Measurements from ENCODE around the gene TBCEL. TPM values are rescaled to one million over a fixed set of nuclear protein-coding genes. Genes with fewer than 3 reads are reported as not detected.
"Not testable (repeated sequence)": the region's sequence is repeated elsewhere in the genome, so short reads cannot be mapped to it uniquely, and the experiment has no call there.

Gene TBCEL
- total RNA-seq, 1 experiment from 2014 or later: 17.2 TPM

DNA sequence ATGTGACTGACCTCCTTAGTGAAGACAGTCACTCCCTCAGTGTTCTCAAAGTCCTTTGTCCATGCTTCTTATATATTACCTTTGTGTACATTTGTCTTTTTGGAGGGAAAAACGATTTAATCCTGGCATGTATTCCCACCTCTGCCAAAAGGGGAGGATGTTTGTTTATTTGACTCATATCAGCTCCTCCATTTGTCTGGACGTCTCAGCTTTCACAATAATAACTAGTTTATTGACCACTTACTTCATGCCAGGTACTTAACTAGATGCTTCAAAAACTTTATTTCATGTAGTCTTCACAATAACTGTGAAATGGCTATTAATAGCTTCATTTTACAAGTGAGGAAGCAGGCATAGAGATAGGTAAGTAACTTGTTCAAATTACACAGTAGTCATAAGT is 5.3 kb downstream of the TBCEL start:
- ChIA-PET POLR2A (no interaction called here), CTCF (interaction anchor here (0.6 kb wide), 1 partner anchor 606 kb away, joined by 3 read pairs; no protein-coding TSS in a partner anchor)
- Mint-ChIP-seq H3K4me1 (ENCODE audit: insufficient read depth, unreplicated experiment) (peaks cover 21% of the 10 kb centered on the region), H3K27ac (ENCODE audit: low read depth, unreplicated experiment) (no peak overlapping the region), H3K27me3 (ENCODE audit: insufficient read depth, unreplicated experiment) (no peaks in the 10 kb centered on the region), H3K36me3 (ENCODE audit: insufficient read depth, unreplicated experiment) (no peaks in the 10 kb centered on the region), H3K4me3 (ENCODE audit: unreplicated experiment) (no peak overlapping the region), H3K9me3 (ENCODE audit: unreplicated experiment) (no peaks in the 10 kb centered on the region)
- intact Hi-C loops (cut with micrococcal nuclease): no loop called here
- no peak for DNase-seq (ENCODE audit: unreplicated experiment)
- TF ChIP-seq, protein P1, sequence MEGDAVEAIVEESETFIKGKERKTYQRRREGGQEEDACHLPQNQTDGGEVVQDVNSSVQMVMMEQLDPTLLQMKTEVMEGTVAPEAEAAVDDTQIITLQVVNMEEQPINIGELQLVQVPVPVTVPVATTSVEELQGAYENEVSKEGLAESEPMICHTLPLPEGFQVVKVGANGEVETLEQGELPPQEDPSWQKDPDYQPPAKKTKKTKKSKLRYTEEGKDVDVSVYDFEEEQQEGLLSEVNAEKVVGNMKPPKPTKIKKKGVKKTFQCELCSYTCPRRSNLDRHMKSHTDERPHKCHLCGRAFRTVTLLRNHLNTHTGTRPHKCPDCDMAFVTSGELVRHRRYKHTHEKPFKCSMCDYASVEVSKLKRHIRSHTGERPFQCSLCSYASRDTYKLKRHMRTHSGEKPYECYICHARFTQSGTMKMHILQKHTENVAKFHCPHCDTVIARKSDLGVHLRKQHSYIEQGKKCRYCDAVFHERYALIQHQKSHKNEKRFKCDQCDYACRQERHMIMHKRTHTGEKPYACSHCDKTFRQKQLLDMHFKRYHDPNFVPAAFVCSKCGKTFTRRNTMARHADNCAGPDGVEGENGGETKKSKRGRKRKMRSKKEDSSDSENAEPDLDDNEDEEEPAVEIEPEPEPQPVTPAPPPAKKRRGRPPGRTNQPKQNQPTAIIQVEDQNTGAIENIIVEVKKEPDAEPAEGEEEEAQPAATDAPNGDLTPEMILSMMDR (IDR thresholded peaks at IDR 0.05; ENCODE audit: unreplicated experiment): no peak
- BruUV-seq (replicated peaks): no TSS peak

DNA sequence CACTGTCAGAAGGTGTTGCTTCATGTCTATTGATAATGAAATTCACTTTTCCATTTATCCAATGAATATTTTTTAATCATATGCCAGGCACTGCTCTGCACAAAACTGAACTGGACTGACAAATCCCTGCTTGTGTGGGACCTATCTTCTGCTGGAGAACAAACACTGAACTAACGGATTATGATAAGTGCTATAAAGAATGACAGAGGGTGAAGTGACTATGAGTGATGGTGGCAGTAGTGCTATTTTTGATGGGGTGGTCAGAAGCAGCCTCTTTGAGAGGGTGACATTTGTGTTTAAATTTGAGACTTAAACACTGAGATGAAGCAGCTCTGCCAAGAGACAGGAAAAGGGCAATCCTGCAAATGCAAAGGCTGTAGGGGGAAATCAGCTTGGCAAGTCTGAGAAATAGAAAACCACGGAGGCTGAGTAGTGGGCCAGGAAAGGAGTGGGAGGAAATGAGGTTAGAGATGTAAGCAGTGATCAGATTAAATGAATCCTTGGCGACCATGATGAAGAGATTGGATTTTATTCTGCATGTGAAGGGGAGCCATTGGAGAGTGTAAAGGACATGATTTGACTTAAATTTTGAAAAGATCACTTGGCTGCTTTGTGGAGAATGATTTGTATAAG is 6.0 kb downstream of the TBCEL start:
- BruUV-seq (replicated peaks): no TSS peak
- Mint-ChIP-seq H3K27me3 (ENCODE audit: insufficient read depth, unreplicated experiment) (no peaks in the 10 kb centered on the region), H3K9me3 (ENCODE audit: unreplicated experiment) (no peaks in the 10 kb centered on the region), H3K4me1 (ENCODE audit: insufficient read depth, unreplicated experiment) (peaks cover 14% of the 10 kb centered on the region), H3K36me3 (ENCODE audit: insufficient read depth, unreplicated experiment) (no peaks in the 10 kb centered on the region), H3K27ac (ENCODE audit: low read depth, unreplicated experiment) (no peak overlapping the region), H3K4me3 (ENCODE audit: unreplicated experiment) (no peak overlapping the region)
- CTCF ChIA-PET: interaction anchor here (0.6 kb wide), 1 partner anchor 606 kb away, joined by 3 read pairs; no protein-coding TSS in a partner anchor
- TF ChIP-seq, protein P1 (IDR thresholded peaks at IDR 0.05; ENCODE audit: unreplicated experiment): no peak
- intact Hi-C loops (cut with micrococcal nuclease): no loop called here
- POLR2A ChIA-PET: no interaction called here
- DNase-seq (ENCODE audit: unreplicated experiment): no peak

- H3K27me3 Mint-ChIP-seq (ENCODE audit: insufficient read depth, unreplicated experiment): no peaks in the 10 kb centered on the region
- ChIA-PET POLR2A (no interaction called here), CTCF (no interaction called here)
- H3K9me3 Mint-ChIP-seq (ENCODE audit: unreplicated experiment): no peaks in the 10 kb centered on the region
- no peaks in the 10 kb centered on the region for H3K36me3 Mint-ChIP-seq (ENCODE audit: insufficient read depth, unreplicated experiment)
- no peak for DNase-seq (ENCODE audit: unreplicated experiment)
- intact Hi-C loops (cut with micrococcal nuclease): no loop called here
- H3K27ac Mint-ChIP-seq (ENCODE audit: low read depth, unreplicated experiment): no peak overlapping the region
- H3K4me3 Mint-ChIP-seq (ENCODE audit: unreplicated experiment): no peak overlapping the region
- BruUV-seq (replicated peaks): no TSS peak
- peaks cover 6% of the 10 kb centered on the region for H3K4me1 Mint-ChIP-seq (ENCODE audit: insufficient read depth, unreplicated experiment)
- TF ChIP-seq, protein P1 (IDR thresholded peaks at IDR 0.05; ENCODE audit: unreplicated experiment): no peak
These were observed 7.3 kb downstream of the TBCEL start for GRCh38 chr11:121031167-121031566.

DNA sequence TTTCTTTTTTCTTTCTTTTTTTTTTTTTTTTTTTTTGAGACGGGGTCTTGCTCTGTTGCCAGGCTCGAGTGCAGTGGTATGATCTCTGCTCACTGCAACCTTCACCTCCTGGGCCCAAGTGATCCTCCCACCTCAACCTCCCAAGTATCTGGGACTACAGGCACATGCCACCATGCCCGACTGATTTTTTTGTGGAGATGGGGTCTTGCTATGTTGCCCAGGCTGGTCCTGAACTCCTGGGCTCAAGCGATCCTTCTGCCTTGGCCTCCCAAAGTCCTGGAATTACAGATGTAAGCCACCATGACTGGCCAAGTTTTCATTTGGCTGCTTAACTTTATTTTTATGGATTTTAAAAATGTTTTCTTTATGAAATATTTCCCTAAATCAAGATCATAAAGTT is 7.7 kb downstream of the TBCEL start:
- H3K27ac Mint-ChIP-seq (ENCODE audit: low read depth, unreplicated experiment); H3K27me3 Mint-ChIP-seq (ENCODE audit: insufficient read depth, unreplicated experiment); BruUV-seq (replicated peaks); H3K36me3 Mint-ChIP-seq (ENCODE audit: insufficient read depth, unreplicated experiment); H3K9me3 Mint-ChIP-seq (ENCODE audit: unreplicated experiment); intact Hi-C loops (cut with micrococcal nuclease); H3K4me3 Mint-ChIP-seq (ENCODE audit: unreplicated experiment); DNase-seq (ENCODE audit: unreplicated experiment); POLR2A ChIA-PET; CTCF ChIA-PET; H3K4me1 Mint-ChIP-seq (ENCODE audit: insufficient read depth, unreplicated experiment): not testable (repeated sequence)

GRCh38 chr11:121032546-121032945 is 8.6 kb downstream of the TBCEL start:
- Mint-ChIP-seq H3K4me1 (ENCODE audit: insufficient read depth, unreplicated experiment) (peaks cover 6% of the 10 kb centered on the region), H3K4me3 (ENCODE audit: unreplicated experiment) (no peak overlapping the region), H3K27ac (ENCODE audit: low read depth, unreplicated experiment) (no peak overlapping the region), H3K27me3 (ENCODE audit: insufficient read depth, unreplicated experiment) (no peaks in the 10 kb centered on the region), H3K9me3 (ENCODE audit: unreplicated experiment) (no peaks in the 10 kb centered on the region), H3K36me3 (ENCODE audit: insufficient read depth, unreplicated experiment) (no peaks in the 10 kb centered on the region)
- ChIA-PET POLR2A (no interaction called here), CTCF (no interaction called here)
- intact Hi-C loops (cut with micrococcal nuclease): no loop called here
- TF ChIP-seq, protein P1 (IDR thresholded peaks at IDR 0.05; ENCODE audit: unreplicated experiment): no peak
- no TSS peak for BruUV-seq (replicated peaks)
- no peak for DNase-seq (ENCODE audit: unreplicated experiment)

All from MCF 10A (cell line).